Measurements from ENCODE around the gene SLC25A13. TPM values are rescaled to one million over a fixed set of nuclear protein-coding genes. Genes with fewer than 3 reads are reported as not detected.

The SLC25A13 gene
- total and polyA plus RNA-seq, 2 of the 13 experiments (the other 11 are each of a cell fraction or from before 2014, with no cell fraction given): 36.2 to 84.9 TPM

DNA sequence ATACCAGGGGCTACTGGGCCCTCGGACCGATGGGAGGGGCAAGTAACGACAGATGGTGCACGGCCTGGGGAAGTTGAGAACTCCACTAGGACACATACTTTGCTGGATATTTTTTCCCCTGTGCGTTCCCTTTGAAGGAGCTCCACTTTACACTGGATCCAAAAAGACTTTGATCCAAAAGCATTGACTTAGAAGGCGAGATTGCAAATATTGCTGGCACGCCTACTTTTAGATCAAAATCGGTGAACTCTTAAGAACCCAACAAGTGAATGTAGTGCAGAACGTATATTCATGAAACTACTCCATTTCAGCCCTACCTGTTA, 436 bp upstream of the SLC25A13 start (continued):
- TF ChIP-seq KIAA2018 (CRISPR knock-in tag; IDR thresholded peaks at IDR 0.05; ENCODE audit: borderline replicate concordance) (0 out of 2 replicates have a peak, but pooled peaks have one; percentile 8), CBX5 (CRISPR knock-in tag; IDR thresholded peaks at IDR 0.05; ENCODE audit: borderline replicate concordance) (no peak), DBP (CRISPR knock-in tag; IDR thresholded peaks at IDR 0.05; ENCODE audit: not compliant biosample characterization) (no peak), DMTF1 (CRISPR knock-in tag; IDR thresholded peaks at IDR 0.05) (no peak; the same call in 1 of the 2 replicates), JUN (CRISPR knock-in tag; IDR thresholded peaks at IDR 0.05) (no peak), USF2 (IDR thresholded peaks at IDR 0.05; ENCODE audit: low read depth, low read length) (no peak), USF2 (CRISPR knock-in tag; IDR thresholded peaks at IDR 0.05; ENCODE audit: borderline replicate concordance) (peak; percentile 68; the same call in 1 of the 2 replicates), SP2 (CRISPR knock-in tag; IDR thresholded peaks at IDR 0.05) (no peak), ZBTB7A (CRISPR knock-in tag; IDR thresholded peaks at IDR 0.05) (0 out of 2 replicates have a peak, but pooled peaks have one; percentile 2), ZFY (CRISPR knock-in tag; IDR thresholded peaks at IDR 0.05) (no peak), RAD21 (CRISPR knock-in tag; IDR thresholded peaks at IDR 0.05) (no peak; the same call in 1 of the 2 replicates), NAIF1 (CRISPR knock-in tag; IDR thresholded peaks at IDR 0.05; ENCODE audit: borderline replicate concordance) (0 out of 2 replicates have a peak, but pooled peaks have one; percentile 2), SNAPC2 (CRISPR knock-in tag; IDR thresholded peaks at IDR 0.05) (no peak), ZNF737 (CRISPR knock-in tag; IDR thresholded peaks at IDR 0.05; ENCODE audit: borderline replicate concordance) (0 out of 2 replicates have a peak, but pooled peaks have one; percentile 5)
- TF ChIP-seq, protein P1, sequence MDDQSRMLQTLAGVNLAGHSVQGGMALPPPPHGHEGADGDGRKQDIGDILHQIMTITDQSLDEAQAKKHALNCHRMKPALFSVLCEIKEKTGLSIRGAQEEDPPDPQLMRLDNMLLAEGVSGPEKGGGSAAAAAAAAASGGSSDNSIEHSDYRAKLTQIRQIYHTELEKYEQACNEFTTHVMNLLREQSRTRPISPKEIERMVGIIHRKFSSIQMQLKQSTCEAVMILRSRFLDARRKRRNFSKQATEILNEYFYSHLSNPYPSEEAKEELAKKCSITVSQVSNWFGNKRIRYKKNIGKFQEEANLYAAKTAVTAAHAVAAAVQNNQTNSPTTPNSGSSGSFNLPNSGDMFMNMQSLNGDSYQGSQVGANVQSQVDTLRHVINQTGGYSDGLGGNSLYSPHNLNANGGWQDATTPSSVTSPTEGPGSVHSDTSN (CRISPR knock-in tag; IDR thresholded peaks at IDR 0.05; ENCODE audit: borderline replicate concordance): no peak
